Mesendoderm (in vitro differentiated cells): ENCODE results near the gene C8A.

Experiments
- DNase-seq: peaks from one replicate; pipeline ENCODE4 v3.0.0; 2013
- H2AK5ac ChIP-seq: 2 replicates; pipeline ENCODE4 v1.6.1; 2013; ENCODE audit warnings: low read length, inconsistent platforms
- H2BK120ac ChIP-seq: 2 replicates; pipeline ENCODE4 v1.6.1; 2013; ENCODE audit warnings: low read depth, mild to moderate bottlenecking, low read length, moderate library complexity, mixed read lengths
- H2BK15ac ChIP-seq: replicated peaks from 2 replicates; pipeline ENCODE4 v1.6.1; 2013; ENCODE audit warnings: low read depth, mild to moderate bottlenecking, moderate library complexity
- H2BK5ac ChIP-seq: 2 replicates; pipeline ENCODE4 v1.6.1; 2013; ENCODE audit warnings: low read length, inconsistent platforms
- H3K18ac ChIP-seq: 2 replicates; pipeline ENCODE4 v1.6.1; 2013; ENCODE audit warnings: mild to moderate bottlenecking, low read length, mixed read lengths
- H3K23ac ChIP-seq: one replicate; pipeline ENCODE4 v1.6.1; 2013; ENCODE audit warnings: low read length
- H3K27ac ChIP-seq: 2 replicates; pipeline ENCODE4 v1.5.1; 2013; ENCODE audit warnings: low read depth, mild to moderate bottlenecking, inconsistent platforms, low read length, moderate library complexity
- H3K27me3 ChIP-seq: 2 replicates; pipeline ENCODE4 v1.6.1; 2013; ENCODE audit warnings: low read length, control low read depth, mild to moderate bottlenecking, inconsistent platforms; ENCODE audit not compliant: insufficient read depth, poor library complexity
- H3K36me3 ChIP-seq: 2 replicates; pipeline ENCODE4 v1.6.1; 2013; ENCODE audit warnings: low read length, inconsistent platforms; ENCODE audit not compliant: control insufficient read depth, insufficient read depth
- H3K4ac ChIP-seq: one replicate; pipeline ENCODE4 v1.6.1; 2013; ENCODE audit warnings: low read depth, mild to moderate bottlenecking, low read length, moderate library complexity
- H3K4me1 ChIP-seq: 2 replicates; pipeline ENCODE4 v1.6.1; 2013; ENCODE audit warnings: low read depth, low read length, inconsistent platforms; ENCODE audit not compliant: control insufficient read depth
- H3K4me2 ChIP-seq: 2 replicates; pipeline ENCODE4 v1.6.1; 2013; ENCODE audit warnings: low read length
- H3K4me3 ChIP-seq: 2 replicates; pipeline ENCODE4 v1.5.1; 2013; ENCODE audit warnings: mild to moderate bottlenecking, low read length
- H3K56ac ChIP-seq: one replicate; pipeline ENCODE4 v1.6.1; 2013; ENCODE audit warnings: low read length
- H3K79me1 ChIP-seq: 2 replicates; pipeline ENCODE4 v1.6.1; 2013; ENCODE audit warnings: low read length, inconsistent platforms
- H3K79me2 ChIP-seq: 2 replicates; pipeline ENCODE4 v1.6.1; 2013; ENCODE audit warnings: mild to moderate bottlenecking, low read length; ENCODE audit not compliant: control insufficient read depth, insufficient read depth
- H3K9ac ChIP-seq: 2 replicates; pipeline ENCODE4 v1.6.1; 2013; ENCODE audit warnings: low read length, inconsistent platforms
- H4K5ac ChIP-seq: one replicate; pipeline ENCODE4 v1.6.1; 2013; ENCODE audit warnings: low read length
- H4K8ac ChIP-seq: one replicate; pipeline ENCODE4 v1.6.1; 2013; ENCODE audit warnings: low read depth, mild to moderate bottlenecking, control low read depth, low read length, moderate library complexity
- WGBS: extraction: QIAGEN DNeasy Blood & Tissue Kit; methylation state at CpG from one replicate; pipeline ENCODE4 v1.1.7; 2013; ENCODE audit warnings: low lambda C conversion rate, missing lambda C conversion rate; ENCODE audit not compliant: insufficient coverage; ENCODE audit errors: extremely low coverage; 5-methylcytosine and 5-hydroxymethylcytosine counted together

C8A gene

GRCh38 chr1:56904663-56905397, 50.2 kb downstream of the C8A start:
- H2BK15ac ChIP-seq, result no peak overlapping the region
- no CpG with 5 or more reads among the region's 2 CpGs for WGBS
- H3K23ac ChIP-seq, result no peak overlapping the region
- no peak overlapping the region for H3K18ac ChIP-seq
- H3K27ac ChIP-seq, result no peak overlapping the region
- H3K36me3 ChIP-seq, result no peaks in the 10 kb centered on the region
- H3K9ac ChIP-seq, result no peak overlapping the region
- no peak overlapping the region for H2AK5ac ChIP-seq
- no peak overlapping the region for H3K4ac ChIP-seq
- H3K79me1 ChIP-seq, result no peaks in the 10 kb centered on the region
- no peak overlapping the region for H3K4me2 ChIP-seq
- no peak overlapping the region for H4K8ac ChIP-seq
- H2BK120ac ChIP-seq, result no peak overlapping the region
- no peak for DNase-seq
- H2BK5ac ChIP-seq, result no peak overlapping the region
- no peaks in the 10 kb centered on the region for H3K27me3 ChIP-seq
- no peak overlapping the region for H4K5ac ChIP-seq
- H3K4me3 ChIP-seq, result no peak overlapping the region
- H3K79me2 ChIP-seq, result no peaks in the 10 kb centered on the region
- no peaks in the 10 kb centered on the region for H3K4me1 ChIP-seq
- H3K56ac ChIP-seq, result no peak overlapping the region

GRCh38 chr1:56905667-56906066, 51.1 kb downstream of the C8A start:
- H2BK5ac ChIP-seq, result no peak overlapping the region
- no peak overlapping the region for H3K27ac ChIP-seq
- no peak overlapping the region for H4K8ac ChIP-seq
- no peaks in the 10 kb centered on the region for H3K27me3 ChIP-seq
- H3K9ac ChIP-seq, result no peak overlapping the region
- H3K4me3 ChIP-seq, result no peak overlapping the region
- WGBS, result no CpG with 5 or more reads among the region's 3 CpGs
- no peak overlapping the region for H3K18ac ChIP-seq
- no peak overlapping the region for H3K4me2 ChIP-seq
- no peak overlapping the region for H3K56ac ChIP-seq
- no peak overlapping the region for H2BK15ac ChIP-seq
- no peak overlapping the region for H2BK120ac ChIP-seq
- H3K23ac ChIP-seq, result no peak overlapping the region
- H3K4ac ChIP-seq, result no peak overlapping the region
- no peaks in the 10 kb centered on the region for H3K79me1 ChIP-seq
- no peak overlapping the region for H4K5ac ChIP-seq
- H3K79me2 ChIP-seq, result no peaks in the 10 kb centered on the region
- no peak for DNase-seq
- H3K36me3 ChIP-seq, result no peaks in the 10 kb centered on the region
- H3K4me1 ChIP-seq, result no peaks in the 10 kb centered on the region
- H2AK5ac ChIP-seq, result no peak overlapping the region

GRCh38 chr1:56908619-56909221, 54.1 kb downstream of the C8A start:
- WGBS, result no CpG with 5 or more reads among the region's 1 CpG
- no peak for DNase-seq

GRCh38 chr1:56910441-56910985, 55.9 kb downstream of the C8A start:
- Histone ChIP-seq H2BK15ac (no peak overlapping the region), H2BK5ac (no peak overlapping the region), H3K18ac (no peak overlapping the region), H2AK5ac (no peak overlapping the region), H3K79me2 (no peaks in the 10 kb centered on the region), H2BK120ac (no peak overlapping the region), H3K56ac (no peak overlapping the region), H3K79me1 (no peaks in the 10 kb centered on the region), H4K5ac (no peak overlapping the region), H3K4ac (no peak overlapping the region), H3K27me3 (no peaks in the 10 kb centered on the region), H3K27ac (no peak overlapping the region), H3K23ac (no peak overlapping the region), H3K4me3 (no peak overlapping the region), H3K4me1 (no peaks in the 10 kb centered on the region), H3K9ac (no peak overlapping the region), H3K4me2 (no peak overlapping the region), H3K36me3 (no peaks in the 10 kb centered on the region), H4K8ac (no peak overlapping the region)
- WGBS, result no CpG with 5 or more reads among the region's 4 CpGs
- no peak for DNase-seq

More at GRCh38 chr1:56908619-56909221, 54.1 kb downstream of the C8A start:
- H2AK5ac ChIP-seq, result no peak overlapping the region
- no peak overlapping the region for H3K4ac ChIP-seq
- no peak overlapping the region for H4K8ac ChIP-seq
- H3K9ac ChIP-seq, result no peak overlapping the region
- H2BK15ac ChIP-seq, result no peak overlapping the region
- peak overlapping the region; percentile 19 for H3K18ac ChIP-seq
- no peaks in the 10 kb centered on the region for H3K79me1 ChIP-seq
- no peak overlapping the region for H3K56ac ChIP-seq
- no peak overlapping the region for H3K4me3 ChIP-seq
- H2BK120ac ChIP-seq, result no peak overlapping the region
- no peak overlapping the region for H3K27ac ChIP-seq
- H3K23ac ChIP-seq, result no peak overlapping the region
- no peaks in the 10 kb centered on the region for H3K79me2 ChIP-seq
- no peaks in the 10 kb centered on the region for H3K36me3 ChIP-seq
- H2BK5ac ChIP-seq, result no peak overlapping the region
- H3K27me3 ChIP-seq, result no peaks in the 10 kb centered on the region
- H3K4me1 ChIP-seq, result no peaks in the 10 kb centered on the region
- H4K5ac ChIP-seq, result no peak overlapping the region
- H3K4me2 ChIP-seq, result no peak overlapping the region

GRCh38 chr1:56911098-56911938, 56.7 kb downstream of the C8A start:
- Histone ChIP-seq H3K79me2 (no peaks in the 10 kb centered on the region), H3K4ac (no peak overlapping the region), H3K79me1 (no peaks in the 10 kb centered on the region), H3K23ac (no peak overlapping the region), H4K5ac (no peak overlapping the region), H3K27me3 (no peaks in the 10 kb centered on the region), H2BK5ac (no peak overlapping the region), H3K27ac (no peak overlapping the region), H2AK5ac (no peak overlapping the region), H3K4me3 (no peak overlapping the region), H3K36me3 (no peaks in the 10 kb centered on the region), H3K56ac (no peak overlapping the region), H2BK120ac (no peak overlapping the region), H3K18ac (no peak overlapping the region), H3K4me2 (no peak overlapping the region), H2BK15ac (no peak overlapping the region), H4K8ac (no peak overlapping the region), H3K9ac (no peak overlapping the region), H3K4me1 (peaks cover 3% of the 10 kb centered on the region)
- no CpG with 5 or more reads among the region's 7 CpGs for WGBS
- DNase-seq, result no peak
